KBM-7 (cell line): Measurements from ENCODE around the gene PRG2.
A peak's percentile ranks its signal among the peaks of the same experiment; 100 is the strongest.
"Not testable (repeated sequence)": the region's sequence is repeated elsewhere in the genome, so short reads cannot be mapped to it uniquely, and the experiment has no call there.

Experiments
- DNase-seq: peaks from one replicate; pipeline ENCODE4 v3.0.0-alpha.2; 2015
- in situ Hi-C: fragments of 300-500 bp; cut with MboI; formaldehyde crosslinking; loops from 2 replicates; pipeline ENCODE4 v1.14.3; 2020; ENCODE audit warnings: low sequenced_read_pairs, low pct_unique_long_range_greater_than_20kb, mixed read lengths

Gene PRG2

DNA sequence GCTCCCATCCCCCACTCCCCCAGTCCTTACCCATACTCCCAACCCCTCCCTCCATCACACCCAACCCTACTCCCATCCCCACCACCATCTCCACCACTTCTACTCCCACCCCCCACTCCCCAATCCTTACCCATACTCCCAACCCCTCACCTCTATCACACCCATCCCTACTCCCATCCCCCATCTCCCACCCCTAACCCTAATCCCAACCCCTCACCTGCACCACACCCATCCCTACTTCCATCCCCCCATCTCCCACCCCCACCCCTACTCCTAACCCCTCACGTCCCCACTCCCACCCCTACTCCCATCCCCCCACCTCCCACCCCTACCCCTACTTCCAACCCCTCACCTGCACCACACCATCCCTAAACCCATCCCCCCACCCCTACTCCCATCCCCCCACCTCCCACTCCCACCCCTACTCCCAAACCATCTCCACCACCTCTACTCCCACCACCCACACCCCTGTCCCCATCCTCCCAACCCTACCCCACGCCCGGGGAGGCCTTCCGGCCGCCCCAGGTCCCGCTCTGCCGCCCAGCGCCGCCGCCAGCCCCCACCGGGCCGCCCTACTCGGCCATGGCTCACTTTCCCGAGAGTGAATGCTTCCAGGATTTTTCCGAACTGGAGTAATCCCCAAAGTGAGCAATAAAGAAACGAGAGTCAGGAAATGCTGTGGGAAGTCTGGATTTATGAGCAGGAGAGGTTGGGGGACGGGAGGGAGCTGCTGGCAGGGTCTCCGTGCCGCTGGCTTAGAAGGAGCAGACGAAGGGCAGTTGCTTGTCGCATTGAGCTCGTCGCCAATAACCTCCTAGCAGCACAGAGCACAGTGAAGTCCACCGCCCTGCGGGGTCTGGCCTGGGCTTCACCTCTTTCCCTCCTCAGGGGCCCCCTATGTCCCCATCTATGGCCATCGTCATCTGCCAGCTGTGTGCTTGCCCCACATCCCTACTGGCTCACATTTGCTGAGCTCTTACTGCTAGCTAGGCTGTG, 14.1 kb downstream of the PRG2 start:
- in situ Hi-C loops = no loop called here
- DNase-seq = no peak

DNA sequence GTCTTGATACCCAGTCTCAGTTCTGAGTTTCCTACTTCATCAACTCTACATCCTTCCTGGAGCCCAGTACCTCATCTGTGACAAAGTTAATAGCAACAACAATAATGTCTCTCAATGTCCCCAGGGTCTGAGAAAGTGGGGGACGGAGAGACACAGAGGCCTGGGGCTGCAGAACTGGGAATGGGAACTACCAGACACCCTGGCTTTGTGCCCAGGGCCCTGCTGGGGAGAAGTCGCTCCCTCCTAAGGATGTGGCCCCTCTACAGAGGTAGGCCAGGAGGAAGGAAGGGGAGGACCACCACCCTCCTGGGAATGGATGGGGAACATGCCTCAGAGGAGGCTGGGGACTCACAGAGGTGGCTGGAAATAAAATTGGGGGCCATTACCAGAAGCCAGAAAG, 15.0 kb downstream of the PRG2 start:
- in situ Hi-C loops = no loop called here
- no peak for DNase-seq

DNA sequence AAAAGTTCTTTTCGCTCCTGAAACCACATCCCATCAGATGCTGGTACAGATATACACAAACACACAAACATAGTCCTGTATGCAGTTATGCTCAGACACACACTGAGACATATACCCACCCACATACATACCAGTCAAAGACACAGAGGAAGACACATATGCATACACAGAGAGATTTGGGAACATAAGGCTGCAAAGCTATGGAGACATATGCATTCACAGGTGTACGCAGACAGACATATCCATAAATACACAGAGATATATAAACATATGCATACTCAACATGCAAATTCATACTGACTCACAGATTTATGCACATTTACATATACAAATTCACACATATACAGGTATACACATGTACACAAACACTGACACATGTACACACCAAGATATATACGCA, 15.5 kb downstream of the PRG2 start:
- in situ Hi-C loops = no loop called here
- no peak for DNase-seq

DNA sequence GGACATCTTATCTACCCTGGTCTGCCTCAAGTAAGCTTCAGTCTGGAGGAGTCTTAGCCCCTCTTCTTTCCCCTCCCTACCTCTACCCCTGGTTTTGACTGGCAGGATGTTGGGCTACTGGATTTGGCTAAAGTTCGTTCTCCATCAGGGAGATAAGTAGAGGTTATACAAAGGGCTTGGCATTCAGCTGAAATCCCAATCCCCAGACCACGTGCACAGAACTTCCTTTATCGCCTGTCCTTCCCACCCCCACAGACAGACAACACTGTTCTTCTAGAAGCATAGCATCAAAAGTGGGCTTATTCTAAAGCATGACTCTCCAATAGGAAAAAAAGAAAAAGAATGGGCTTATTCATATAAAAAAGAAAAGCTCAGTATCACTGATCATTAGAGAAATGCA, 17.3 kb downstream of the PRG2 start:
- in situ Hi-C loops = no loop called here
- DNase-seq = no peak

DNA sequence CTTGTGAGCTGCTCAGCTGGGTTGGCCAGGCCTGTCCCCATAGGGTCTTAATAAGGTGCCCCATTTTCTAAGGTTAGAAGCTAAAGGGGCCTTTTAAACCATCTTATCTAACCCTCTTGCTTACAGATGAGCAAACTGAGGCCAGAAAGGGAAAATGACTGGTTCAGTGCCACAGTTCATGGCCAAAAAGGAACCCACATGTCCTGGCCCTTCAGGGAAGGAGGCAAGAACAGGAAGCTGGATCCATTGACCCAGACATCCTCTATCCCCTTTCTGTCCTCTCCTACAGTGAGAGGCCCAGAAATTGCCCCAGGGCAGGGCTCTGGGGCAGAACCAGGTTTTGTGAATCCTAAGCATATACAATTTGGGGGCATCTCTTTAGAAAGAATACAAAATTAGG, 19.5 kb downstream of the PRG2 start:
- no peak for DNase-seq

DNA sequence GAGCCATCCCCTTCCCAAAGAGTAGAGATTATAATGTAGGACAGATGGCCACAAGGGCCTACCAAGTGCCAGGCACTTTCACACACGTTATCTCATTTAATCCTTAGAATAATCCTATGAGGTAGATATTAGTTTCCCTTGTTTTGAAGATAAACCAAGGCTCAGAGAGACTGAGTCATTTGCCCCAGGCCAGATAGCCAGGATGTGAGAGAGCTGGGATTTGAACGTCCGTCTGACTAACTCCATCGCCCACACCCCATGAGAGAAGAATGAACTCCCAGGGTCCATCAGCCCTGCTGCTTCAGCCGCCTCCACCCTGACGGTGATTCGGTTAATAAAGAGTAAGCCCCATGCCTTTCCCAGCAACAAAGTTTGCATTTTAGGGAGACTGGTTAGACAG, 20.2 kb downstream of the PRG2 start:
- no peak for DNase-seq
- in situ Hi-C loops = no loop called here

More for the DNA sequence above, 19.5 kb downstream of the PRG2 start:
- in situ Hi-C loops = no loop called here

DNA sequence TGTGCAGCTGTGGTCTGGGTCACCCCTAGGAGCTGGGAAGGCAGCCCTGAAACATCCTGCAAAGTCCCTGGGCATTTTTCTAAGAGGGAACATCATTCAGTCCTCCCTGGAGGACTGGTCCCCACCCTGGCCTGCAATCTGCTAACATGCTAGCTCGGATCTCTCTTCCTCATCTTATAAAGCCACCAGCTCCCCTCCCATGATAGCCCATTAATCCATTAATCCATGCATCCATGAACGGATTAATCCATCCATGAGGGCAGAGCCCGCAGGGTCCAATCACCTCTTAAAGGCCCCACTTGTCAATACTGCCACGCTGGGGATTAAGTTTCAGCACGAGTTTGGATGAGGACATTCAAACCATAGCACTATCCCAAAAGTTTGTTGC, 21.6 kb downstream of the PRG2 start:
- in situ Hi-C loops = no loop called here
- DNase-seq = no peak

DNA sequence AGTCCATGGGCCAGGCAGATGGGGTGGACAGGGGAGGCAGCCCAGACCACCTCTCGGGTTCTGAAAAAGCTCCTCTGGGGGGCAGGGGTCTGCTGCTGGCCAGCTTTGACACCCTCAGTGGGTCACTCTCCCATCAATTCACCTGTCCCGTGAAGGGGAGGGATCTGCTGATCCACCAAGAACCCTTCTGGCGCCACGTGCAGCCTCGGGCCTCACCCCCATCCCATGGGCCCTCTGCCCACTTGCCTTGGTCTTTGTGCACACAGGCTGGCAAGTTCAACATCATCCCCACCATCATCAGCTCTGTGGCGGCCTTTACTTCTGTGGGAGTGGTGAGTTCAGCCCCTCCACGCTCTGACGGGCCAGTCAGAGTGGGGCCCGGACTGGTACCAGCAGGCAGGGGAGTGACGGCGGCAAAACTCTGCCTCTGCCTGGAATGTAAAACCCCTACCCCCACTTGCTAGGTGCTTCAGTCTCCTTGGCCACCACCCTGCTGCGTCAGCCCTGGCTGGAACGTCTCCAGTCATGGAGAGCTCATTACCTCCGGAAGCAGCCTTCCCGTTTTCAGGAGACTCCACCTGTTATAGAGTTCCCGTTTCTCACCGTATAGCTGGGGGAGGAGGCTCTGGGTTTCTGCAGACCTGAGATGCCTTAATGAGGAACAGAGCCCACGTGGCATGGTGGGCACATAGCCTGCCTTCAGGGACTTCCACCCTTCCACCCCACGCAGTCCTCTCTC, 22.2 kb downstream of the PRG2 start:
- DNase-seq = peak; percentile 68
- in situ Hi-C loops = no loop called here

DNA sequence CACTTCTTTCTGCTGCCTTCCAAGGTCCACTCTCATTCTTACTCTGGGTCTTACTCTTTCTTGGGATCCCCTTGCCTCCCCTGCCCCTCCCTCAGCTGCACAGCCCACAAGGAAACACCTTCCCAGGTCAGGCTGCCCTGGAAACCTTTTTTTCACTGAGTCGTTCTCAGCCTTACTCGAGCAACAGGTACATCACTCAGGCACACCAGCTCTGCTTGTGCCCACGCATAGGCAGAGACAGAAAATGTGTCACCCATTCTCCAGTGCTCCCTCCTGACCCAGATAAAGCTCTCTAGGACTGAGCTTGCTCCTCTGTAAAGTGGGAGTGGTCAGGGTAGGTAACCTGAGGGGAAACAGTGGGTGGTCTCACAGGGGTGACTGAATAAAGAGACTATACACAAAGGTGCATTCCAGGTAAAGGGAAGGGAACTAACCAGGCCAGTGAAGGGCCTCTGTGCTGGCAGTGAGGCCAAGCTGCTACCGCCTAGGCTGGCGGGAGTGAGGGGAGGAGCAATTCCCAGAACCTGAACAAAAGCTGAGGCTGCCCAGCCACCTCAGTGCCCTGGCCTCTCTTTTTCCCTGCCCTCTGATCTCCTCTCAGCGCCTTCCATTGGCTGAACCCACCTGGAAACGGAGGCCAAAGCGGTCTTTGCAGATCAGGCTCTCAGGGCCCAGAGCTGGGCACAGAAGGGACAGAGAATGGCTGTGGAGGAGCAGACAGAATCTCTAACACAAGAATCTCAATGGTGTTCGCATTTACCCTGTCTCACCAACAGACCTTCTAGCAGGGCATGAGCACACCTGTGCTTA, 25.4 kb downstream of the PRG2 start:
- in situ Hi-C loops = no loop called here
- DNase-seq = no peak

DNA sequence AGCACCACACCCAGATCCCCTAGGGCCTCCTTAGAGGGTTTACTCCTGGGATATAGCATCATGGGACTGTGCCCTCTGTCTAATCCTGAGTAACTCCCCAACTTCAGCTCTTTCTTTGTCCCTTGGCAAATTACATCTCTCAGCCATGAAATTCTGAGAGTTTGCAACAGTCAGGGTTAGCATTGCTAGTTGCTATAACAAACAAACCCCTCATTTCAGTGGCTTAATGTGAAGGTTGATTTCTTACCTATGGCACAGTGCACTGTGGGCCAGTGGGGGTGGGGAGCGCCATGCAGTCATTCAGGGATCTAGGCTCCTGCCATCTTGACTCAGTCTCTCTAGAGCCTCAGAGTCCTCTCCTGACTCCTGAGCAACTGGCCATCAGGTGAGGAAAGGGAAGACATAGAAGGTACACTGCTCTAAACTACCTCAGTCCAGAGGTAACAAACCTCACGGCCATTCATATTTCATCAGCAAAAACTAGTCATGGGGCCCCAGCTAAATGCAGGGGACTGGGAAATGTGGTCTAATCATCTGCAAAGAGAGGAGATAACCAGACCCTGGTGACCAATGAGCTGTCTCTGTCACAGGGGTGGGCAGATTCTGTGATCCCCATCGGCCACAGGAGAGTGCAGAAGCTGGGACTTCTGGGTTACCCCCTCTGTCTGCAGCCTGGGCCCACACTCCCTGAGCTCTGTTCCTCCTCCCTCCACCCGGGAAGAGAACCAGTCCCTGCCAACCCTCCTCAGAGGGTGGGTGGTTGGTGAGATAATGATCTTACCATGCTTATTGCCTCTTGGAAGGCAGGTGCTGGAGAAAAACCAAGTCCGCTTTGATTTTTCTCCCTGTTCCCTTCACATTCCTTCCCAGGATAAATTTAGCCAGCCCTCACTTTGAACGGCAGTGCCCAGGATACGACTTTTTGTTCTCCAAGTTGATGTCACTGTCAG, 27.0 kb downstream of the PRG2 start:
- in situ Hi-C loops = no loop called here
- DNase-seq = no peak

DNA sequence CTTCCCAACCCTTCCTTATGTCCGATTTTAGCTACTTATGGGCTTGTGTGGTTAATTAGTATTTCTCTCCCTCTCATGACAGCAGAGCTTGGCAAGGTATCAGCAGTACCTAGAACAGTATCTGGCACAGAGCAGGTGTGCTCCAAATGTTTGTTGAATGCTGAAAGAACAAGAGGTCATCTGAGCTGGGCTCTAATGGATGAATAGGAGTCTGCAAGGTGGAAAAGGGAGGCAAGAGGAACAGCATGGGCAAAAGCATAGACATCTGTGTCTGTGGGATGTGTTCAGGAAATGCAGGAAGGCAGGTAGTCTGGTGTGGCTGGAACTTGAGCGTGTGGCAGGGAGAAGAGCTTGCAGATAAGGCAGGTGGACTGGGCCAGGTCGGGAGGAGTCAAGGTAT, 28.5 kb downstream of the PRG2 start:
- DNase-seq = no peak
- in situ Hi-C loops = no loop called here

DNA sequence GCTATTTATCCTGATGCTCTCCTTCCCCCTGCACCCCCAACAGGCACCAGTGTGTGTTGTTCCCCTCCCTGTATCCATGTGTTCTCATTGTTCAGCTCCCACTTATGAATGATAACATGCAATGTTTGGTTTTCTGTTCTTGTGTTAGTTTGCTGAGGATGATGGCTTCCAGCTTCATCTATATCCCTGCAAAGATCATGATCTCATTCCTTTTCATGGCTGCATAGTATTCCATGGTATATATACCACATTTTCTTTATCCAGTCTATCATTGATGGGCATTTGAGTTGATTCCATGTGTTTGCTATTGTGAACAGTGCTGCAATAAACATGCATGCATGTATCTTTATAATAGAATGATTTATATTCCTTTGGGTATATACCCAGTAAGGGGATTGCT, 29.0 kb downstream of the PRG2 start:
- DNase-seq, in situ Hi-C loops: not testable (repeated sequence)

DNA sequence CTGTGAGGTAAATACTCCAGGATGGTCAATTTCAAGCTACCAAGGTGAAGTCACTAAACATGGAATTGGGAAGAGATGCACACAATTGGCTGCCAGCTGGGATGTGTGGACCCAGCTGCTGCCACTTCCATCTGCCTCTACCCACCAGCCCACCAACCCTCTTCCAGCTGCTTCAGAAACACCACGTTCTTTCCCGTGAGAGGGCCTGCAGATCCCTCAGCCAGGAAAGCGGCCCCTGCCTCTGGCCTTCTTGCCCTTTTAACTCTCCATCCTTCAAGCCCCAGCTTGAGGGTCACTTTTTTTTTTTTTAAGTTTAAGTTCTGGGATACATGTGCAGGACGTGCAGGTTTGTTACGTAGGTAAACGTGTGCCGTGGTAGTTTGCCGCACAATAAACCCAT, 29.5 kb downstream of the PRG2 start:
- in situ Hi-C loops = no loop called here

DNA sequence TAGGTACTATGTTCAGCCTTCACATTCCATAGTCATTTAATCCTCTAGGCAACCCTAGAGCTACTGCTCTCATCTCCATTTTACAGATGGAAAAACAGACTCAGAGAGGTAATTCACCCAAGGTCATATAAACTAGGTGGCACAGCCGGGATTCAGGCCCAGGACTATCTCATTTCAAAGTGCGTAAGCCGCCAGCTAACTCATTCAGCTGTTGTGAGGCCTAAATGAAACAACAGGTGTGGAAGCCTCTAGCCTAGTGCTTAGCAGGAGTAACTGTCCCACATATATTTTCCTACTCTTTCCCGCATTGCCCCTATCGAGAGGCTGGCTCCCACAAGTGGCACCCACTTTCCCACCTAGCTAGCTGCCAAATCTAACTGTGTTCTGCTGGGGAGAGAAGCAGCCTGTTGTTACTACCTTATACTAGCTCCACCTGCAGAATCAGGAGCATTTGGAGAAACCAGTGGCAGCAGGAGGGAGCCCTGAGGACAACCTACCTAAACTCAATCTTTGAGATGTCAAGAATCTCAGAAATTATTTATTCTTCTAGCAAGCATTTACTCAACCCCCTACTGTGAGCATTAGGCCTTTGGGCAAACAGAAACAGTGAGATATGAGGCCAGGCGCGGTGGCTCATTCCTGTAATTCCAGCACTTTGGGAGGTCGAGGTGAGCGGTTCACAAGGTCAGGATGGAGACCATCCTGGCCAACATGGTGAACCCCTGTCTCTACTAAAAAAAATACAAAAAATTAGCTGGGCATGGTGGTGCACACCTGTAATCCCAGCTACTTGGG, 30.4 kb downstream of the PRG2 start:
- in situ Hi-C loops = no loop called here
- DNase-seq = no peak

More for the DNA sequence above, 29.5 kb downstream of the PRG2 start:
- DNase-seq = no peak

DNA sequence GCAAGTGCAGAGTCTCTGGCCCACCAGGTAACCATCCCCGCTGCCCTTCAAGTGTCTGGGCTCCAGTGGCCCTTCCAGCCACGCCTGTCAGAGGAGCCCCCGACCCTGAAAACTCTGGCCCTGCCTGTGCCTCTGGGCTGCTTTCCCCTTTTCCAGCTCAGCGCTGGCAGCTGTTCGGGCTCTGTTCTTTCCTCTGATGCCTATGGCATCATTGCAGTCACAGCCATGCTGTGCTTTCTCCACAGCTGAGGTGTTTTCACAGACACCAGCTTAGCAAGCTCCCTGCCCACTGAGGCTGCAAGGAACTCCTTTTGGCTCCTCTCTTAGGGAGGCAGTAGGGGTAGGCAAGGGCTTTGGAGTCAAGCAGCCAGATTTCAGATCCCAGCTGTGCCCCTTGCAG, 31.1 kb downstream of the PRG2 start:
- in situ Hi-C loops = no loop called here
- no peak for DNase-seq

DNA sequence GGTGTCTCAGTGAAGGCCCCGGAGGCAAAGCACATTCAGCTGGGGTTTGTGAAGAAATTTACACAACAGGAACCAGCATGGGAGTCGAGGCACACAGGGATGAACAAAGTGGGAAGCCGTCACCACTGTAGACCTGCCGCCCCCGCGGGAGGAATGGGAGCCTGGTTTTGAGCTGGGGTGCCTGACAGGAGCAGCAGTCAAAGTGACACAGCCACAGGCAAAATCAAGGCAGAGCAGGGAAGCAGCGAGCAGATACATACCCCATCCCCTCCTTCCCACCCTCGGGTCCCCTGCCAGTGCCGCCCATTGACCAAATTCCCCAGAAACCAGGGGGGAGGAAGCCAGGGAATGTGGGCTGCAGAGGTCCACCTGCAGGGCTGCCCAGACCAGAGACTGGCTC, 31.5 kb downstream of the PRG2 start:
- in situ Hi-C loops = no loop called here
- DNase-seq = no peak

DNA sequence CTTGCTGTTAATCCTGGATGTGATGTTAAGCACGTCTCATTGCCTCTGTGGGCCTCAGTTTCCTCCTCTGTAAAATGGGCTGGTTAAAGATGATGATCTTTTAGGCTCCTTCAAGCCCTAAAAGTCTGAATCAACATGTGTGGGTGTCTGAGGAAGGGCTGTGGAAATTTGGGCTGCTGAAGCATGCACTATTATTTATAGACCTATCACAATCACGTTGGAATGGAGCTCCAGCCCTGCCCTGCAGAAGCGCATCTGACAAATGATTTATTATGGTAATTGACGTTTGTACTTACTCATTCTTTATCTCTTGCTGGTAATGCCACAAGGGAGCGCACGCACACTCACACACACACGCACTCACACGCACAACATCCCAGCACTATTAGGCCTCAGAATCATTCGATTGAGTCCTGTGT, 31.9 kb downstream of the PRG2 start:
- in situ Hi-C loops = no loop called here
- no peak for DNase-seq

DNA sequence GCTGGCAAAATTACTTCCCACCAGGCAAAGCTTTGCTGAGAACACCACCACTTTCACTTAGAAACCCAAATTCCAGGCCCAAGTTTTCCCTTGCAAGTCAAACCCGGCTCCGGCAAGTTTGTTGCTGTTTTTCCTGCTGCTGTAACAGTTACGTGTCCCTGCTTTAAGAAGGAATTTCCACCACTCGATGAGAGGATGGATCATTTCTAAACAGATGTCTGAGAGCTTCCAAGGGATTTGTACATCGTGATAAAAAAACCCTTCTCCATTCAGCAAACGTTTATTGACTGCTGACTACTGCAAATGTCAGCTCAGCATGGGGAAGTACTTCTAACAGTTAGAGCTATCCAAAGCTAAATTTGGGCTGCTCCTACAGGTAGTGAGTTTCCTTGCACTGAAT, 32.6 kb downstream of the PRG2 start:
- in situ Hi-C loops = no loop called here

More for the DNA sequence above, 32.6 kb downstream of the PRG2 start:
- DNase-seq = no peak
